Measurements from ENCODE around the gene TIE1. TPM values are rescaled to one million over a fixed set of nuclear protein-coding genes. Genes with fewer than 3 reads are reported as not detected.

TIE1 gene
- total and polyA plus RNA-seq, 9 of the 15 experiments (the other 6 are each of a cell fraction or from before 2014, with no cell fraction given): 0.07 to 0.49 (median 0.14) TPM; not detected in 4

DNA sequence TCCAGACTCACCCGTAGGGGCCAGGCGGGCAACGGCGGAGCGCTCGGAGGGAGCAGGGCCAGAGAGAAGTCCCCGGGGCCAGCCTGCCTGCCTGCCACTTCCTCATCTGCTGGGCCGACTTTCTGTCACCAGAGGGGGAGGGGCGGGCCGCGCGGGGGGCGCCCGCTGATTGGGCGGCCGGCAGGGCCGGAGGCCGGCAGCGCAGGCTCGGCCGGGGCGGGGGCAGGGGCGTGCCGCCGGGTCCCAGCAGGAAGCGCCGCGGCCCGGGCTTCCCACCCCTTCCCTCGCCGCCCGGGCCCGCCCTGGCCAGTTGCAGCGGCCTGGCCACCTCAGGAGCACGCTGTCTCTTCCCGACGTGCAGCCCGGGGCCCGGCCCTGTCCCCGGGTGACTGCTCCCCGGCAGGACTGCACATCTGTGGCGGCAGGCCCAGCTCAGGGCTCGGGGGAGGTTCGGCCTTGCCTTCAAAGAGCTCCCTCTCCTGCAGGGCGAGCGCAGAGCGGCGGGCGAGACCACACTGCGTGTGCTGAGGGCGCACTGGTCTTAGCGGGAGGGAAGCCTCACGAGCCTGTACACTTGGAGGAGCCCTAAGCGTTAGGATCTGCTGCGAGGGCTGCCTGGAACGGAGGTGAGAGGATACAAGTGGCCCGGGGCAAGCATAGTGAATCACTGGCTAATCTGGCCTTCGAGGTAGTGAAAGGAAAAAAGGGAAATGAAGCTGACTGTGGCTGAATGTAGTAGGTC is 67.3 kb downstream of the TIE1 start, which contains the start of gene ELOVL1 (continued):
- TF ChIP-seq ZNF445 (CRISPR knock-in tag; IDR thresholded peaks at IDR 0.05; ENCODE audit: low read depth) (no peak), POLR2A (conservative IDR thresholded peaks at IDR 0.05) (peak; percentile 92), PHF21A (IDR thresholded peaks at IDR 0.05; ENCODE audit: borderline replicate concordance, low read depth) (peak; percentile 85; the same call in 1 of the 2 replicates), ZNF212 (CRISPR knock-in tag; IDR thresholded peaks at IDR 0.05) (no peak), MIER1 (IDR thresholded peaks at IDR 0.05; ENCODE audit: low read depth) (no peak), KDM1A (IDR thresholded peaks at IDR 0.05) (peak; percentile 58 to 75), SRSF7 (optimal IDR thresholded peaks at IDR 0.05; ENCODE audit: low read depth, low read length) (no peak), CBX8 (IDR thresholded peaks at IDR 0.05; ENCODE audit: borderline replicate concordance, extremely low read depth, low read depth, low read length, poor library complexity, severe bottlenecking) (no peak), TEAD4 (IDR thresholded peaks at IDR 0.05; ENCODE audit: low read length) (peak; percentile 11; the same call in 1 of the 2 replicates), TEAD4 (CRISPR knock-in tag; IDR thresholded peaks at IDR 0.05; ENCODE audit: borderline replicate concordance) (0 out of 2 replicates have a peak, but pooled peaks have one; percentile 32), MECOM (CRISPR knock-in tag; IDR thresholded peaks at IDR 0.05) (no peak), IFI16 (CRISPR knock-in tag; IDR thresholded peaks at IDR 0.05) (no peak), ZNF311 (CRISPR knock-in tag; IDR thresholded peaks at IDR 0.05) (no peak), ELF4 (CRISPR knock-in tag; IDR thresholded peaks at IDR 0.05) (peak; percentile 82), ILK (tag; IDR thresholded peaks at IDR 0.05; ENCODE audit: borderline replicate concordance, low read depth) (no peak), POLR2H (tag; IDR thresholded peaks at IDR 0.05; ENCODE audit: low read depth) (peak; percentile 75), MEIS2 (IDR thresholded peaks at IDR 0.05; ENCODE audit: partially characterized antibody) (no peak), NBN (IDR thresholded peaks at IDR 0.05; ENCODE audit: low read depth) (peak; percentile 79; the same call in 1 of the 2 replicates), SMARCC2 (IDR thresholded peaks at IDR 0.05; ENCODE audit: low read depth) (no peak), ZBTB26 (CRISPR knock-in tag; IDR thresholded peaks at IDR 0.05) (no peak), CREBBP (IDR thresholded peaks at IDR 0.05; ENCODE audit: low read depth, low read length) (no peak), ZNF561 (CRISPR knock-in tag; conservative IDR thresholded peaks at IDR 0.05) (no peak; the same call in 1 of the 2 replicates), ATF4 (CRISPR knock-in tag; IDR thresholded peaks at IDR 0.05) (0 out of 2 replicates have a peak, but pooled peaks have one; percentile 62)
- TF ChIP-seq, protein P1, sequence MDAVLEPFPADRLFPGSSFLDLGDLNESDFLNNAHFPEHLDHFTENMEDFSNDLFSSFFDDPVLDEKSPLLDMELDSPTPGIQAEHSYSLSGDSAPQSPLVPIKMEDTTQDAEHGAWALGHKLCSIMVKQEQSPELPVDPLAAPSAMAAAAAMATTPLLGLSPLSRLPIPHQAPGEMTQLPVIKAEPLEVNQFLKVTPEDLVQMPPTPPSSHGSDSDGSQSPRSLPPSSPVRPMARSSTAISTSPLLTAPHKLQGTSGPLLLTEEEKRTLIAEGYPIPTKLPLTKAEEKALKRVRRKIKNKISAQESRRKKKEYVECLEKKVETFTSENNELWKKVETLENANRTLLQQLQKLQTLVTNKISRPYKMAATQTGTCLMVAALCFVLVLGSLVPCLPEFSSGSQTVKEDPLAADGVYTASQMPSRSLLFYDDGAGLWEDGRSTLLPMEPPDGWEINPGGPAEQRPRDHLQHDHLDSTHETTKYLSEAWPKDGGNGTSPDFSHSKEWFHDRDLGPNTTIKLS (IDR thresholded peaks at IDR 0.05; ENCODE audit: borderline replicate concordance, low read depth): peak; percentile 74; the same call in 1 of the 2 replicates
- TF ChIP-seq, protein P2, sequence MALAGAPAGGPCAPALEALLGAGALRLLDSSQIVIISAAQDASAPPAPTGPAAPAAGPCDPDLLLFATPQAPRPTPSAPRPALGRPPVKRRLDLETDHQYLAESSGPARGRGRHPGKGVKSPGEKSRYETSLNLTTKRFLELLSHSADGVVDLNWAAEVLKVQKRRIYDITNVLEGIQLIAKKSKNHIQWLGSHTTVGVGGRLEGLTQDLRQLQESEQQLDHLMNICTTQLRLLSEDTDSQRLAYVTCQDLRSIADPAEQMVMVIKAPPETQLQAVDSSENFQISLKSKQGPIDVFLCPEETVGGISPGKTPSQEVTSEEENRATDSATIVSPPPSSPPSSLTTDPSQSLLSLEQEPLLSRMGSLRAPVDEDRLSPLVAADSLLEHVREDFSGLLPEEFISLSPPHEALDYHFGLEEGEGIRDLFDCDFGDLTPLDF (CRISPR knock-in tag; IDR thresholded peaks at IDR 0.05): no peak; the same call in 1 of the 2 replicates
